ENCODE results near the gene YRDC.

GRCh38 chr1:37755290-37755689, 52.7 kb downstream of the YRDC start:
- TF ChIP-seq, protein P1, sequence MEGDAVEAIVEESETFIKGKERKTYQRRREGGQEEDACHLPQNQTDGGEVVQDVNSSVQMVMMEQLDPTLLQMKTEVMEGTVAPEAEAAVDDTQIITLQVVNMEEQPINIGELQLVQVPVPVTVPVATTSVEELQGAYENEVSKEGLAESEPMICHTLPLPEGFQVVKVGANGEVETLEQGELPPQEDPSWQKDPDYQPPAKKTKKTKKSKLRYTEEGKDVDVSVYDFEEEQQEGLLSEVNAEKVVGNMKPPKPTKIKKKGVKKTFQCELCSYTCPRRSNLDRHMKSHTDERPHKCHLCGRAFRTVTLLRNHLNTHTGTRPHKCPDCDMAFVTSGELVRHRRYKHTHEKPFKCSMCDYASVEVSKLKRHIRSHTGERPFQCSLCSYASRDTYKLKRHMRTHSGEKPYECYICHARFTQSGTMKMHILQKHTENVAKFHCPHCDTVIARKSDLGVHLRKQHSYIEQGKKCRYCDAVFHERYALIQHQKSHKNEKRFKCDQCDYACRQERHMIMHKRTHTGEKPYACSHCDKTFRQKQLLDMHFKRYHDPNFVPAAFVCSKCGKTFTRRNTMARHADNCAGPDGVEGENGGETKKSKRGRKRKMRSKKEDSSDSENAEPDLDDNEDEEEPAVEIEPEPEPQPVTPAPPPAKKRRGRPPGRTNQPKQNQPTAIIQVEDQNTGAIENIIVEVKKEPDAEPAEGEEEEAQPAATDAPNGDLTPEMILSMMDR (conservative IDR thresholded peaks at IDR 0.05; ENCODE audit: low read length), result no peak
- no peak for TF ChIP-seq EZH2phosphoT487 (IDR thresholded peaks at IDR 0.05; ENCODE audit: borderline replicate concordance)

All from Loucy (cell line).